GM12878 (cell line): ENCODE results near the gene FGD4. TPM values are rescaled to one million over a fixed set of nuclear protein-coding genes. Genes with fewer than 3 reads are reported as not detected.

Experiments
- BACH1 ChIP-seq: fragments of 450-650 bp; IDR thresholded peaks from 2 replicates; pipeline ENCODE4 v1.6.1; 2017; ENCODE audit warnings: mild to moderate bottlenecking, borderline replicate concordance
- E2F8 ChIP-seq: fragments of 450-650 bp; IDR thresholded peaks from 2 replicates; pipeline ENCODE4 v1.6.1; 2018; ENCODE audit warnings: mild to moderate bottlenecking, low read depth, moderate library complexity; ENCODE audit not compliant: partially characterized antibody
- GATAD2B ChIP-seq: fragments of 450-650 bp; conservative IDR thresholded peaks from 2 replicates; pipeline ENCODE4 v1.6.1; 2017; ENCODE audit warnings: low read depth, mild to moderate bottlenecking, moderate library complexity
- IKZF2 ChIP-seq, 2 experiments: fragments of 450-650 bp; IDR thresholded peaks; 2 replicates each; pipeline ENCODE4 v1.6.1; 2017; ENCODE audit warnings: mild to moderate bottlenecking in 2 of 2, moderate library complexity in 2 of 2
- IRF5 ChIP-seq: fragments of 450-650 bp; IDR thresholded peaks from 2 replicates; pipeline ENCODE4 v1.6.1; 2017; ENCODE audit warnings: borderline replicate concordance
- MLLT1 ChIP-seq: fragments of 450-650 bp; IDR thresholded peaks from 2 replicates; pipeline ENCODE4 v1.6.1; 2016; ENCODE audit warnings: mild to moderate bottlenecking
- MTA2 ChIP-seq: fragments of 450-650 bp; IDR thresholded peaks from 2 replicates; pipeline ENCODE4 v1.6.1; 2016; ENCODE audit warnings: low read depth, mild to moderate bottlenecking, moderate library complexity
- NFIC ChIP-seq: IDR thresholded peaks from 2 replicates; pipeline ENCODE4 v1.6.1; 2012; ENCODE audit warnings: low read depth, mild to moderate bottlenecking, inconsistent platforms, low read length, moderate library complexity
- PBX3 ChIP-seq: IDR thresholded peaks from 2 replicates; pipeline ENCODE4 v1.6.1; 2011; ENCODE audit warnings: mild to moderate bottlenecking, low read depth, low read length, moderate library complexity; ENCODE audit not compliant: insufficient replicate concordance
- PML ChIP-seq: IDR thresholded peaks from 2 replicates; pipeline ENCODE4 v1.6.1; 2012; ENCODE audit warnings: low read length, inconsistent platforms
- RB1 ChIP-seq: fragments of 450-650 bp; formaldehyde crosslinking; IDR thresholded peaks from 2 replicates; pipeline ENCODE4 v1.6.1; 2017; ENCODE audit warnings: mild to moderate bottlenecking, borderline replicate concordance
- RELA ChIP-seq: fragments of 450-650 bp; IDR thresholded peaks from 2 replicates; pipeline ENCODE4 v1.8.0; 2014; ENCODE audit warnings: borderline replicate concordance; ENCODE audit not compliant: partially characterized antibody
- RELB ChIP-seq: fragments of 450-650 bp; IDR thresholded peaks from 2 replicates; pipeline ENCODE4 v1.6.1; 2017; ENCODE audit warnings: low read depth, mild to moderate bottlenecking, moderate library complexity
- SIN3A ChIP-seq: IDR thresholded peaks from 2 replicates; pipeline ENCODE4 v1.6.1; 2012; ENCODE audit warnings: low read depth, low read length, improper control_type of control experiment
- TARDBP ChIP-seq: IDR thresholded peaks from 2 replicates; pipeline ENCODE4 v1.6.1; 2016; ENCODE audit warnings: borderline replicate concordance
- TBL1XR1 ChIP-seq: IDR thresholded peaks from 2 replicates; pipeline ENCODE4 v1.6.1; 2012; ENCODE audit warnings: low read depth, low read length, improper control_type of control experiment
- TCF7 ChIP-seq: IDR thresholded peaks from 2 replicates; pipeline ENCODE4 v1.6.1; 2014; ENCODE audit warnings: antibody characterized with exemption, borderline replicate concordance
- WRNIP1 ChIP-seq: IDR thresholded peaks from 2 replicates; pipeline ENCODE4 v1.6.1; 2011; ENCODE audit warnings: low read depth, low read length, improper control_type of control experiment, borderline replicate concordance
- ZBTB4 ChIP-seq: fragments of 450-650 bp; formaldehyde crosslinking; IDR thresholded peaks from 2 replicates; pipeline ENCODE4 v1.4.0; 2022; ENCODE audit warnings: mild to moderate bottlenecking, moderate library complexity
- ZNF274 ChIP-seq: IDR thresholded peaks from one replicate; pipeline ENCODE4 v1.8.0; 2011; ENCODE audit not compliant: insufficient read length, insufficient read depth
- polyA plus RNA-seq, 11 experiments: library from polyadenylated mRNA; depleted of rRNA in 4 of 11; unstranded in 6 of 11; stranded (reverse) in 5 of 11; fragments of >200 nt; fragmentation: Nextera tagmentation in 4 of 11; fragmentation: Illumina TruSeq in 1 of 11; extraction: Ambion mirVana in 4 of 11; extraction: Trizol in 1 of 11; gene quantifications; 1 replicate in 1 of 11; 2 replicates in 10 of 11; pipeline versions ENCODE4 v1.2.1 to v1.2.3, GENCODE V29; 2011 to 2016; ENCODE audit warnings: inconsistent platforms in 2 of 11, missing spikeins in 2 of 11, low read depth in 1 of 11
- total RNA-seq, 4 experiments: library from RNA; depleted of rRNA in 3 of 4; stranded (reverse); fragments of >200 nt in 3 of 4; fragmentation: Illumina TruSeq in 1 of 4; extraction: Trizol in 1 of 4; gene quantifications; 2 replicates each; pipeline versions ENCODE4 v1.2.1 to v1.2.3, GENCODE V29; 2013 to 2021

Gene FGD4
- total and polyA plus RNA-seq, 10 of the 15 experiments (the other 5 are each of a cell fraction or from before 2014, with no cell fraction given), result 0.01 to 0.18 (median 0.08) TPM; not detected in 3

- TF ChIP-seq PBX3 (no peak), RELA (no peak), TBL1XR1 (no peak), MTA2 (peak; percentile 14; the same call in 1 of the 2 replicates), IRF5 (no peak), SIN3A (no peak), BACH1 (no peak), ZNF274 (no peak), WRNIP1 (no peak), ZBTB4 (CRISPR knock-in tag) (no peak), RELB (no peak), TCF7 (no peak), NFIC (peak; percentile 48; the same call in 1 of the 2 replicates), E2F8 (no peak), RB1 (no peak), GATAD2B (no peak), PML (no peak), IKZF2 (IDR thresholded peaks at IDR 0.05) (peak; percentile 28 to 36; a peak in 2 of 4 replicates), TARDBP (no peak), MLLT1 (no peak)
Measured at GRCh38 chr12:32609966-32610365, 210.6 kb downstream of the FGD4 start (continued).
